Liver (tissue), 9 donors: Measurements from ENCODE around the gene MPC2. TPM values are rescaled to one million over a fixed set of nuclear protein-coding genes. Genes with fewer than 3 reads are reported as not detected.

ENCODE experiments used
- DNase-seq: peaks from one replicate; pipeline ENCODE4 v3.0.0-alpha.2; 2017; ENCODE audit warnings: low spot score
- H3K27ac ChIP-seq, 2 donors: one replicate each; pipeline ENCODE4 v1.7.0; 2013; ENCODE audit warnings: inconsistent platforms in 2 of 2, low read length in 2 of 2, control low read depth in 1 of 2, low read depth in 1 of 2, mild to moderate bottlenecking in 1 of 2
- H3K27me3 ChIP-seq, 4 donors: one replicate each; pipeline versions ENCODE4 v1.6.1 to v1.7.0; 2013; ENCODE audit warnings: low read length in 3 of 4, inconsistent platforms in 1 of 4, mild to moderate bottlenecking in 1 of 4, moderate library complexity in 1 of 4; ENCODE audit not compliant: control insufficient read depth in 4 of 4, insufficient read depth in 4 of 4
- H3K36me3 ChIP-seq, 4 donors: one replicate each; pipeline versions ENCODE4 v1.6.1 to v1.7.0; 2013; ENCODE audit warnings: low read length in 3 of 4, mild to moderate bottlenecking in 3 of 4, low read depth in 1 of 4, moderate library complexity in 1 of 4; ENCODE audit not compliant: control insufficient read depth in 4 of 4, insufficient read depth in 3 of 4
- H3K4me1 ChIP-seq, 4 donors: one replicate each; pipeline versions ENCODE4 v1.6.1 to v1.7.0; 2013; ENCODE audit warnings: low read length in 3 of 4, mild to moderate bottlenecking in 3 of 4, moderate library complexity in 1 of 4; ENCODE audit not compliant: control insufficient read depth in 4 of 4, insufficient read depth in 4 of 4
- H3K4me3 ChIP-seq, 3 donors: one replicate each; pipeline versions ENCODE4 v1.6.1 to v1.7.0; 2013; ENCODE audit warnings: low read length in 3 of 3, control low read depth in 1 of 3, low read depth in 1 of 3, mild to moderate bottlenecking in 1 of 3
- H3K9ac ChIP-seq, 2 donors: one replicate each; pipeline ENCODE4 v1.7.0; 2013; ENCODE audit warnings: low read length in 2 of 2, mild to moderate bottlenecking in 2 of 2, moderate library complexity in 2 of 2, control low read depth in 1 of 2, low read depth in 1 of 2
- H3K9me3 ChIP-seq, 4 donors: one replicate each; pipeline versions ENCODE4 v1.6.1 to v1.7.0; 2013; ENCODE audit warnings: low read length in 3 of 4; ENCODE audit not compliant: control insufficient read depth in 4 of 4
- ATF3 ChIP-seq: IDR thresholded peaks from 2 replicates; pipeline ENCODE4 v1.6.1; 2016; ENCODE audit warnings: antibody characterized with exemption
- CTCF ChIP-seq: fragments of 150-350 bp; IDR thresholded peaks from 2 replicates; pipeline ENCODE4 v1.5.1; 2017; ENCODE audit warnings: improper control_type of control experiment, low read depth, low read length; ENCODE audit not compliant: missing input control
- EGR1 ChIP-seq, 2 donors: IDR thresholded peaks; 2 replicates each; pipeline ENCODE4 v1.6.1; 2016 to 2018; ENCODE audit warnings: antibody characterized with exemption in 2 of 2, low read depth in 2 of 2
- FOXA1 ChIP-seq: IDR thresholded peaks from 2 replicates; pipeline ENCODE4 v1.6.1; 2016; ENCODE audit warnings: antibody characterized with exemption
- FOXA2 ChIP-seq: IDR thresholded peaks from 2 replicates; pipeline ENCODE4 v1.6.1; 2016; ENCODE audit warnings: antibody characterized with exemption
- GABPA ChIP-seq, 2 donors: IDR thresholded peaks in 1 of 2; conservative IDR thresholded peaks in 1 of 2; 2 replicates each; pipeline ENCODE4 v1.6.1; 2016; ENCODE audit warnings: antibody characterized with exemption in 2 of 2, mild to moderate bottlenecking in 1 of 2, moderate library complexity in 1 of 2
- HNF4A ChIP-seq, 2 donors: conservative IDR thresholded peaks; 2 replicates each; pipeline ENCODE4 v1.6.1; 2016; ENCODE audit warnings: antibody characterized with exemption in 2 of 2, mild to moderate bottlenecking in 2 of 2
- HNF4G ChIP-seq: IDR thresholded peaks from 2 replicates; pipeline ENCODE4 v1.6.1; 2016; ENCODE audit warnings: antibody characterized with exemption
- JUND ChIP-seq, 2 donors: IDR thresholded peaks; 2 replicates each; pipeline ENCODE4 v1.6.1; 2016; ENCODE audit warnings: antibody characterized with exemption in 2 of 2
- MAX ChIP-seq: IDR thresholded peaks from 2 replicates; pipeline ENCODE4 v1.6.1; 2016; ENCODE audit warnings: antibody characterized with exemption
- NR2F2 ChIP-seq: IDR thresholded peaks from 2 replicates; pipeline ENCODE4 v1.6.1; 2016; ENCODE audit warnings: antibody characterized with exemption
- RAD21 ChIP-seq, 2 donors: IDR thresholded peaks; 2 replicates each; pipeline ENCODE4 v1.6.1; 2016; ENCODE audit warnings: antibody characterized with exemption in 2 of 2, mild to moderate bottlenecking in 2 of 2
- REST ChIP-seq: IDR thresholded peaks from 2 replicates; pipeline ENCODE4 v1.6.1; 2016; ENCODE audit warnings: antibody characterized with exemption, mild to moderate bottlenecking
- RXRA ChIP-seq, 2 donors: IDR thresholded peaks; 2 replicates each; pipeline ENCODE4 v1.6.1; 2017 to 2018; ENCODE audit warnings: antibody characterized with exemption in 2 of 2, mild to moderate bottlenecking in 1 of 2
- SP1 ChIP-seq: IDR thresholded peaks from 2 replicates; pipeline ENCODE4 v1.6.1; 2018; ENCODE audit warnings: antibody characterized with exemption, mild to moderate bottlenecking
- TAF1 ChIP-seq: conservative IDR thresholded peaks from 2 replicates; pipeline ENCODE4 v1.6.1; 2016; ENCODE audit warnings: antibody characterized with exemption, mild to moderate bottlenecking
- YY1 ChIP-seq: IDR thresholded peaks from 2 replicates; pipeline ENCODE4 v1.6.1; 2016; ENCODE audit warnings: antibody characterized with exemption, mild to moderate bottlenecking
- ZBTB33 ChIP-seq: IDR thresholded peaks from 2 replicates; pipeline ENCODE4 v1.6.1; 2016; ENCODE audit warnings: antibody characterized with exemption
- WGBS: extraction: QIAGEN DNeasy Blood & Tissue Kit; methylation state at CpG from one replicate; pipeline ENCODE4 v1.1.7; 2013; 5-methylcytosine and 5-hydroxymethylcytosine counted together
- polyA plus RNA-seq, 2 donors: library from polyadenylated mRNA; stranded (reverse) in 1 of 2; unstranded in 1 of 2; fragments of 200-250 nt in 1 of 2; fragments of >200 nt in 1 of 2; fragmentation: Nextera tagmentation in 1 of 2; extraction: Ambion mirVana in 1 of 2; gene quantifications; one replicate each; pipeline versions ENCODE4 v1.2.1 to v1.2.3, GENCODE V29; 2013 to 2015
- total RNA-seq, 2 donors: library from RNA; depleted of rRNA; stranded (reverse); fragments of >200 nt; gene quantifications; one replicate each; pipeline ENCODE4 v1.2.3, GENCODE V29; 2014
- donor health status: healthy.
- donor health status: healthy.
- donor health status: healthy.
- donor health status: healthy.
- donor health status: healthy.

The MPC2 gene
- total and polyA plus RNA-seq, 4 donors: 78.8 to 369 (median 127) TPM

- no peak for DNase-seq
- 65% methylated on average over 2 of the region's 2 CpGs for WGBS
- H3K27me3 ChIP-seq: no peaks in the 10 kb centered on the region
- peaks cover 6 to 30% (median 15%) of the 10 kb centered on the region in 4 donors for H3K4me1 ChIP-seq
- peaks cover 2 to 5% (median 4%) of the 10 kb centered on the region in 4 donors for H3K36me3 ChIP-seq
- no peak overlapping the region for H3K9ac ChIP-seq
- no peaks in the 10 kb centered on the region for H3K9me3 ChIP-seq
- no peak overlapping the region for H3K4me3 ChIP-seq
- no peak for TF ChIP-seq CTCF
- TF ChIP-seq HNF4G: peak; percentile 38
- TF ChIP-seq EGR1 (IDR thresholded peaks at IDR 0.05; ENCODE audit: low read depth in 2 of 2): no peak
- no peak for TF ChIP-seq MAX
- no peak for TF ChIP-seq TAF1
- peak; percentile 75 to 80 for TF ChIP-seq HNF4A (conservative IDR thresholded peaks at IDR 0.05)
- no peak for TF ChIP-seq RAD21 (IDR thresholded peaks at IDR 0.05)
- peak in 1 of 2 donors; percentile 25 for TF ChIP-seq RXRA (IDR thresholded peaks at IDR 0.05)
- H3K27ac ChIP-seq: peak overlapping the region in 1 of 2 donors; percentile 1
Measured at GRCh38 chr1:167947733-167948132, 10.9 kb upstream of the MPC2 start.

- Histone ChIP-seq H3K4me1 (peaks cover 4 to 30% (median 8%) of the 10 kb centered on the region in 4 donors), H3K9me3 (no peaks in the 10 kb centered on the region), H3K4me3 (no peak overlapping the region), H3K27me3 (no peaks in the 10 kb centered on the region), H3K27ac (no peak overlapping the region), H3K36me3 (no peaks in the 10 kb centered on the region), H3K9ac (no peak overlapping the region)
- 90% methylated on average over 9 of the region's 9 CpGs for WGBS
- TF ChIP-seq FOXA2: no peak
- TF ChIP-seq FOXA1: no peak
- TF ChIP-seq JUND (IDR thresholded peaks at IDR 0.05): no peak
- DNase-seq: no peak
Measured at GRCh38 chr1:167943541-167943940, 6.7 kb upstream of the MPC2 start.

GRCh38 chr1:167940264-167940663 lies 3.4 kb upstream of the MPC2 start:
- no peak overlapping the region for H3K4me3 ChIP-seq
- H3K36me3 ChIP-seq: no peaks in the 10 kb centered on the region
- 95% methylated on average over 2 of the region's 2 CpGs for WGBS
- H3K9me3 ChIP-seq: no peaks in the 10 kb centered on the region
- DNase-seq: no peak
- H3K9ac ChIP-seq: no peak overlapping the region
- no peaks in the 10 kb centered on the region for H3K27me3 ChIP-seq
- peaks cover 0 to 10% (median under 1%) of the 10 kb centered on the region in 4 donors for H3K4me1 ChIP-seq
- H3K27ac ChIP-seq: no peak overlapping the region
- TF ChIP-seq HNF4G (no peak), HNF4A (conservative IDR thresholded peaks at IDR 0.05) (no peak), ATF3 (no peak), NR2F2 (no peak), YY1 (no peak), JUND (IDR thresholded peaks at IDR 0.05) (no peak), RXRA (IDR thresholded peaks at IDR 0.05) (no peak), CTCF (no peak), RAD21 (IDR thresholded peaks at IDR 0.05) (no peak), EGR1 (IDR thresholded peaks at IDR 0.05; ENCODE audit: low read depth in 2 of 2) (no peak), GABPA (IDR thresholded peaks at IDR 0.05 in 1 of 2, conservative IDR thresholded peaks at IDR 0.05 in 1 of 2) (no peak), TAF1 (no peak), ZBTB33 (no peak), SP1 (no peak), FOXA1 (no peak), FOXA2 (no peak), REST (no peak)
